HCEC 1CT (cell line): ENCODE data around the gene TXLNG.

Source experiments
- DNase-seq: peaks from one replicate; pipeline ENCODE4 v3.0.0-alpha.2; 2017

TXLNG gene

GRCh38 chrX:16785247-16786138, 773 bp upstream of the TXLNG start:
- DNase-seq, result no peak

GRCh38 chrX:16786791-16787735, 797 bp downstream of the TXLNG start:
- DNase-seq, result peak; percentile 29

DNA sequence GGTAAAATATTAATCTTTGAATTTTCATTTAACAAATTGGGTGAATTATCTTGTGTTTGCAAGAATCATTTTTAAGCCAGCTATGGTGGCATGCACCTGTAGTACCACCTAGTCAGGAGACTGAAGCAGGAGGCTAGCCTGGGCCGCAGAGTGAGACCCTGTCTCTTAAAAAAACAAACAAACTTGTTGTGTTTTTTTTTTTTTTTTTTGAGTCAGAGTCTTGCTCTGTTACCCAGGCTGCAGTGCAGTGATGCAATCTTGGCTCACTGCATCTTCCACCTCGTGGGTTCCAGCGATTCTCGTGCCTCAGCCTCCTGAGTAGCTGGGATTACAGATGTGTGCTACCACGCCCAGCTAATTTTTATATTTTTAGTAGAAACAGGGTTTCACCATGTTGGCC, 2.2 kb downstream of the TXLNG start:
- DNase-seq, result no peak

DNA sequence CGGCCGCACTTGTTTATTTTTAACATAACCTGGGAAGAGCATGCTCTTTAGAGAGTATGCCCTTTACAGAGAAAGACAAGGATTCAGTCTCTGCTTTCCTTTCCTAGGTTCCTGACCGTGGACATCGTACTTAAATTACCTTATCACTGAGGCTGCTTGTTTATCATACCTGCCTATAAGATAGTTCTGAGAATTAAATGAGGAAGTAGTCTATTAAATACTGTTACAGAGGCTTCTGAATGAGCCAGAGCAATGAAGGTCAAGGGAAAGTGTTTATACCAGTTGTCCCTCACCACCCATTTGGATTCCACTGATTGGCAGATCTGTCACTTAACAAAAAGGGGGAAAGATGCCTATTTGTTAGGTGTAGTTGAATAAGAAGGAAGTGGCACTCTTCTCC, 10.0 kb downstream of the TXLNG start:
- DNase-seq, result no peak

GRCh38 chrX:16797358-16797757, 11.1 kb downstream of the TXLNG start:
- no peak for DNase-seq

- DNase-seq, result no peak
Observed at GRCh38 chrX:16797841-16798240, 11.6 kb downstream of the TXLNG start.

DNA sequence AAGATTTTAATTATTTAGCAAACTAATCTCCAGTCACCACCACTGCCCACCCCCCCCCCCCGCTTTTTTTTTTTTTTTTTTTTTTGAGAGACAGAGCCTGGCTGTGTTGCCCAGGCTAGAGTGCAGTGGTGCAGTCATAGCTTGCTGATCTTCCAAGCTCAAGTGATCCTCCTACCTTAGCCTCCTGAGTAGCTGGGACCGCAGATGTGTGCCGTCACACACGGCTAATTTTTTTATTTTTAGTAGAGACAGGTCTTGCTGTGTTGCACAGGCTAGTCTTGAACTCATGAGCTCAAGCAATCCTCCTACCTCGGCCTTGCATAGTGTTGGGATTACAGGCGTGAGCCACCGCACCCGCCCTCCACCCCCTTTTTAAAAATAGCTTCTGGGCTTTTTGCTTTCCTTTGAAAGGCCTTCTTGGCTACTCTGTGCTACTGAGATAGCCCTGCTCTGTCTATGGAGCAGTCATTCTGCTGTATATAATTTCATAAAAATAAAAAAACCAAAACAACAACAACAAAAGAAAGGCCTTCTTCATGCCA, 18.7 kb downstream of the TXLNG start:
- no peak for DNase-seq

DNA sequence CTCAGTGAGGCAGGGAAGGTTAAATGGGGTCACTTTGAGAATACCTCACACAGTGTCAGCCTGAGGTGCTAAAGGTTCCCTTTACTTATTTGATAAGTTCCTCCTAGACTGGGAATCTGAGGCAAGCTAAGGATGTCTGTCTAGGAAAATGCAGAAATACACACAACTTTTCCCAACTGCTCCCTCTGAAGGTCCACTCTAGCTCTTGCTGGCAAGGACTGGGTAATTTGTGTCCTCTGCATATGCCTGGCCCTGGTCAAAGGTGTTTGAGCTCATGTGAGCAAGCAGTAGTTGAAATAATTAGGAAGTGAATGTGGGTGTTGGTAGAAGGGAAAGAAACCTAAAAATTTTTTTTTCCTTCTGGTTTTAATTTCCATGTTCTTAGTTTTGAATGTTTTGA, 21.3 kb downstream of the TXLNG start:
- DNase-seq, result peak; percentile 26

DNA sequence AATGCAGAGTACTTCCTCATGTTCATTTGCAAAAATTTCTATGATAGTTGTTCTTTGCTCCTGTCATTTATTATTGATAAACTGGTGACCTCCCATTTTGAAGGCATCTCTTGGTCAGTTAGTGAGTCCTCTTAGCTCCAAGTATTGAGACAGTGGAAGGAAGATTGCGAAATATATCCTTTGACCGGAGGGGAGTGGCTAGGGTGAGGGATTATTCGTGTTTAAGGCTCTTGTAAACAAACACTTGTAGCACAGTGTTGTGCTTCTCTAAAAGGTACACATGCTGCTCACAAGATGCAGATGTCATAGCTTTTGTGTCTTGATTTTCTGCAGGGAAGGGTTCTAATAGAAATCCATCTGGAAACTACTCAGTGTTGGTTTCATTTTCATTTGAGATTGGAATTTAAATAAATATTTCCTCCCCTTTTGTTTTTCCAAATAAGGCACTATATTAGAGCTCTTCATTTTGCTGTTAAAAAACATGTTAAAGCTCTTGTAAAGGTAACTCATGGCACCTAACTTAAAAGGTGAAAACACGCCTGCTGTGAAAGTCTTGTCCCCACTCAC, 21.8 kb downstream of the TXLNG start:
- peak; percentile 62 for DNase-seq

GRCh38 chrX:16814597-16814996, 28.3 kb downstream of the TXLNG start:
- DNase-seq, result no peak

DNA sequence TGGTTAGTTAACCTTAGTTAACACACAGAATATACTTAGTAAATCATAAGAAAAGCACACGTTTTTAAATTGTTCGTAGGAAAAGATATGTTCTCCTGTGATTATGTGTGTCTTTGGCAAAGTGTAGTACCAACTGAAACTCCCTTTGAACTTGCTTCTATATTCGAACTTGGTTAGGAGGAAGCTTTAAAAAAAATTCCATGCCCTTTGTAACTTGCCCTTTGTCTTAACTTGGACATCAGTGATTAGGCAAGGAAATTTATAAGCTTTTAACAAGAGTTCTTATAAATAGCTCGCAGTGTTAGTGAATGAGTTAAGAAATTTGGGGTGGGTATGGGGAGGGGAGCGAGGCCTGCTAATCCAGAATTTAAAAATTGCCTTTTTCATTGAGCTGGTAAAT, 33.4 kb downstream of the TXLNG start:
- no peak for DNase-seq

- peak; percentile 60 for DNase-seq
Observed at GRCh38 chrX:16822723-16823122, 36.5 kb downstream of the TXLNG start.

- DNase-seq, result peak; percentile 48
Observed at GRCh38 chrX:16825264-16826035, 39.2 kb downstream of the TXLNG start.

DNA sequence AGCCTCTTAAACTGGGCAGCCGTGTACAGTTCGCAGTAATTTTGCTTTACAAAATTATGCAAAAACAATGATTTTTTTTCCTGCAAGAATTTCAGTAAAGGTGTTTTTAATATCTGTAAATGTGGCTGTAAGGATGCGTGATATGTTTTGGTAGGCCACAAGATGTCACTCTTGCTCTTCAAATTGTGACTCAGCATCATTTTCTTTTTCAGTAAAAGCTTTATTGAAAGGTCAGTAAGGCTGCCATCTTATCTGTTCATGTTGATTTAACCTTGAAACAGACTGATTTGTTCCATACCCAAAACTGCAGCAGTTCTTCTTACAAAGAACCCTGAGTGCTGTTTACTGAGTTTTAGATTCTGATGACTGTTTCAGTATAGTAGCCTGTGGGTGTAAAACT, 39.9 kb downstream of the TXLNG start:
- DNase-seq, result peak; percentile 62

- no peak for DNase-seq
Observed at GRCh38 chrX:16827225-16827624, 41.0 kb downstream of the TXLNG start.

DNA sequence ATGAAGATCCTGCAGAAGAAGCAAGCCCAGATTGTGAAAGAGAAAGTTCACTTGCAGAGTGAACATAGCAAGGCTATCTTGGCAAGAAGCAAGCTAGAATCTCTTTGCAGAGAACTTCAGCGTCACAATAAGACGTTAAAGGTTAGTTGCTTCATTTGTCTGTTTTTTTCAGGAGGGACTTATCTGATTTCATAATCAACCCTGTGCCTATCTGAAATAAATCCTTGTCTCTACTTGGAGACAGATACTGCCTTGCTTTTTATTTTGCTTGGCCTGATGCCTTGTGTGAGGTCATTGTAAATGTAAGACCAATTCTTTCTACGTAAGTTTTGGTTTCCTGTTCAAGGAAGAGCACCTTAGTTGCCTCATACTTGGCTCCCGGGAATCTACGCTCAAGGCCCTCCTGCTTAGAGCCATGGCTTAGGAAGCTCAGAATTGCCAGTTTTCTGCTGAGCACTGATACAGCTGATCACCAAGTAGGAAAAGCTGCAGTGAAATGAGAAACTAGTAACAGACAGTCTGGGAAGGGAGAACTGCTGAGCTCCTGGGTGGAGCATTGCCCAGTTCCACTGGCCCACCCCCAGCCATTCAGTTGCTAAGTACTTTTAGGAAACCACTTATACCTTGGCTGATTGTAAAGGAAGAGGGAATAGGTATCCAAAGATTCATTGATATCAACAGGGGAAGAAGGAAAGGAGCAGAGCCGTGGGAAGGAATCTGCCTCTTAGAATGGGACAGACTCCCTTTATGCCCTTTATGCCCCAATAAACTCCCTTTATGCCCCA, 42.0 kb downstream of the TXLNG start:
- peak; percentile 26 for DNase-seq

DNA sequence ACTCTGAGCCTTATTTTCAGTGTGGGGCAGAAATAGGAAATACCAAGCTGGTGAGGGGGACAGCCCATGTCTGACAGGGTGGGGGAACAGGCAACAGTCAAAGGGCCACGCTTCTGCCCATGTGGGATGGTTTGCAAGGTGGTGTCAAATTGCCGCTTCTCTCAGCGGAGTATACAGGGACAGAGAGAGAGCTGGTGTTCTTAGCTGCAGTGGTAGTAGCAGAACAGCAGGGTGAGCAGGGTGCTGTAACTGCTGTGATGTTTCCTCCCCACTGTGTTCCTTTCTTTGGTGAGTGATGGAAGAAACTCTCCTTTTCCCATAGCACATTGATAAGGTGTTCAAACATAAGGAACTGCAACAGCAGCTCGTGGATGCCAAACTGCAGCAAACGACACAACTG, 46.0 kb downstream of the TXLNG start:
- DNase-seq, result no peak

DNA sequence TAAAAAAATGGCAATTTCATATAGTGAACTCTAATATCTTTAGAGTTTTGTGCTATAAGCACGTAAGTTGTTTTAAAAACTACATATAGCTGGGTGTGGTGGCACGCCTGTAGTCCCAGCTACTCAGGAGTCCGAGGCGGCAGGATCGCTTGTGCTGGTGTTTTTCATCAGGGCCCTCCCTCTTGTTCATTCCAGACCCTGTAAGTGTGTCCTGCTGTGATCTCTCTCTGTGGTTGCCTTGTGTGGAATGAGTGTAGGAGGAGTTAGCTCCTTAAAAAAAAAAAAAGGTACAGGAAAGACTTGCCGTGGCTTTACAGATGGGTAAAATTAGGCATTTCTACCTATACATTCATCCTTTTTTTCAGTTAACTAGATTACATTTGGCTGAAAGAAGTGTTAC, 48.5 kb downstream of the TXLNG start:
- no peak for DNase-seq

GRCh38 chrX:16836371-16836770, 50.1 kb downstream of the TXLNG start:
- no peak for DNase-seq

GRCh38 chrX:16838202-16839066, 52.2 kb downstream of the TXLNG start:
- DNase-seq, result peak; percentile 68
